ENCODE data around the gene TBC1D10B. TPM values are rescaled to one million over a fixed set of nuclear protein-coding genes. Genes with fewer than 3 reads are reported as not detected.

The TBC1D10B gene
- total and polyA plus RNA-seq, 2 of the 8 experiments (the other 6 are each of a cell fraction or from before 2014, with no cell fraction given) = 15.4 to 28.6 TPM

DNA sequence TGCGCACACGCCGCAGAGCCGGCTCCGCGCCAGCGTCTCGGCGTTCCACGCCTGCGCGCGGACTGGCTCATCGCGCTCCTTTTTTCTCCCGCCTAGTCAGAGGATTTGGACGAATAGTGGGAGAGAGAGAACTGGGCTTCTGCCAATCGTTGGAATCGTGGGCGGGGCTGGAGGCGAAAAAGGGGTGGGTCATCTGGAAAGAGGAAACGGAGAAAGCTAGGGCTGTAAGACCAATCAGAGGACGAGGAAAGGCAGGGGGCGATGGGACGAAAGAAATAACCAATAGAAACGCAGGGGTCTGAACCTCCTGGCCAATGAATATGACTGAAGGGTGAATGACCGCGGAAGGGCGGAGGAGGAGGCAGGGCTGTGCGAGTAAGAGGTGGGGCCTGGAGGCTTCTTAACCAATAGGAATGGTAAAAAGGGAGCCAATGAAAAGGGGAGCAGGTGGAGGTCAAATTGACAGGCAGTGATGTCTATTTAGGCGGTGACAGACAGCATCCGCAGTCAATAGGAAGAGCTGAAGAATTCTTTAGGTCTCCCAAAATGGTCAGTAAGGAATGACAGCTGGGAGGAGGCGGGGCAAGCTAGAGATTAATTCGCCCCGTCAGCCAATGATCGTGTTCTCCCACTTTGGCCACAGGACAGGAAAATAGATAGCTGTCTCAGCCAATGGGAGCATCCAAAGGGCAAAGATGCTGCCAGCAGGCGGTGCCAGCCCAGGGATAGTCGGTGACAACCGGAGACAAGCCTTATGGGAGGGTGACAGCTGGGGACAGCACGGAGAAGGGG is at the start of gene TBC1D10B (continued):
- TF ChIP-seq SAP30 (IDR thresholded peaks at IDR 0.05; ENCODE audit: insufficient read depth, insufficient replicate concordance, low read length) = no peak
